ENCODE data around the gene ST6GALNAC2.

The ST6GALNAC2 gene

DNA sequence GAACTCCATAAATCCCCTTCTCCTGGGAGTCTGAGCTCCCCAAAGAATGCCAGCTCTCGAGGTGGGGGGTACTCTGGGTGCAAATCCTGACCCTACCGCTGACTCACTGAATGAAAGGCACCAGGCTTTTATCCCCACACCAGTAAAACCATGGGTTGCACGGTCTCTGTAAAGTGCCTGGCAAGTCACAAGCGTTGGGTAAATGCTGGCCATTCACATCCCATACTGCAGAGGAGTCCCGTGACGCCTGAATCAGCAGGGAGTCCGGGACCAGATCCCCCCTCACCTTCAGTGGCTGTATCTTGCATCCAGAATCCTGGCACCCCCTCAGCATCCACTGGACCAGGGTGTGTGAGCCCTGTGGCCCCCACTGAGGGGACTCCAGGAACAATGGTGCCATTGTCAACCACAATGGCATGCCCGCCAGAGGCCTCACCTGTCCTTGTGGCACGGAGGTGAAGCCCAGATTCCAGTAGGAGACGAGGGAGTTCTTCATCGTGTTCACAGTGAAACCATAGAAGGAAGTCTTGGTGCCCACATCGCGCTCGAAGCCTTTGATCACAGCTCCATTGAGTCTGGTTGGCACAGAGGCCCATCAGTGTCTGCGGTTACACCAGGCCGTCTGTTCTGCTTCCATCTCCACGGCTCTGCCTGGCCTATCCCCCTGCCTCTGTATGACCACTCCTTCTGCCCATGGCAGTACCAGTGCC lies 13.3 kb downstream of the ST6GALNAC2 start:
- H3K4me3 ChIP-seq (ENCODE audit: low read depth in 1 of 2, low read length in 2 of 2) = no peak overlapping the region
- peaks cover 0 to 4% of the 10 kb centered on the region in 2 donors for H3K4me1 ChIP-seq (ENCODE audit: control insufficient read depth in 1 of 2, insufficient read depth in 2 of 2, low read length in 2 of 2)
- H3K36me3 ChIP-seq (ENCODE audit: control insufficient read depth in 1 of 2, insufficient read depth in 2 of 2, low read length in 2 of 2) = no peaks in the 10 kb centered on the region
- H3K27me3 ChIP-seq (ENCODE audit: control insufficient read depth in 1 of 2, insufficient read depth in 2 of 2, low read length in 2 of 2) = peaks cover 0 to 6% of the 10 kb centered on the region in 2 donors
- H3K9ac ChIP-seq (ENCODE audit: low read depth in 1 of 2, low read length in 2 of 2) = no peak overlapping the region
- no peak overlapping the region for H3K27ac ChIP-seq (ENCODE audit: low read depth, low read length)
- no peaks in the 10 kb centered on the region for H3K9me3 ChIP-seq (ENCODE audit: control insufficient read depth in 1 of 2, low read length in 2 of 2)

DNA sequence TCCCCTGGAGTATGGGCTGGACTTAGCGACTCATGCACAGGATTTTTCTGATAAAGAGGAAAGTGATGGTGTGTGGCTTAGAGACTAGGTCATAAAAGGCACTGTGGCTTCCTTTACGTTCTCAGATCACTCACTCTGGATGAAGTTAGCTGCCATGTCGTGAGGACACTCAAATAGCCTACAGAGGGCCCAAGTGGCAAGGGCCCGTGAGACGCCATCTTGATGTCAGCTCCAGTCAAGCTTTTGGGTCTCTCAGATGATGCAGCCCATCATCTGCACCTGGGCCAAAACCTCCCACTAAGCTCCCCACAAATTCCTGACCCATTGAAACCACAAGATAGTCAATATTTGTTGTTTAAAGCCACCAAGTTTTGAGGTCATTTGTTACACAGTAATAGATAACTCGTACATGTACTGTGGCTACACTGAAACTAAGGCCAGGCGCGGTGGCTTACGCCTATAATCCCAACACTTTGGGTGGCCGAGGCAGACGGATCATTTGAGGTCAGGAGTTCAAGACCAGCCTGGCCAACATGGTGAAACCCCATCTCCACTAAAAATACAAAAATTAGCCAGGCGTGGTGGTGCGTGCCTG lies 14.7 kb downstream of the ST6GALNAC2 start:
- Histone ChIP-seq H3K27me3 (ENCODE audit: control insufficient read depth in 1 of 2, insufficient read depth in 2 of 2, low read length in 2 of 2) (peaks cover 0 to 6% of the 10 kb centered on the region in 2 donors), H3K4me1 (ENCODE audit: control insufficient read depth in 1 of 2, insufficient read depth in 2 of 2, low read length in 2 of 2) (peaks cover 0 to 4% of the 10 kb centered on the region in 2 donors), H3K9ac (ENCODE audit: low read depth in 1 of 2, low read length in 2 of 2) (no peak overlapping the region), H3K9me3 (ENCODE audit: control insufficient read depth in 1 of 2, low read length in 2 of 2) (no peaks in the 10 kb centered on the region), H3K36me3 (ENCODE audit: control insufficient read depth in 1 of 2, insufficient read depth in 2 of 2, low read length in 2 of 2) (peaks cover 3 to 12% of the 10 kb centered on the region in 2 donors), H3K27ac (ENCODE audit: low read depth, low read length) (no peak overlapping the region), H3K4me3 (ENCODE audit: low read depth in 1 of 2, low read length in 2 of 2) (no peak overlapping the region)

DNA sequence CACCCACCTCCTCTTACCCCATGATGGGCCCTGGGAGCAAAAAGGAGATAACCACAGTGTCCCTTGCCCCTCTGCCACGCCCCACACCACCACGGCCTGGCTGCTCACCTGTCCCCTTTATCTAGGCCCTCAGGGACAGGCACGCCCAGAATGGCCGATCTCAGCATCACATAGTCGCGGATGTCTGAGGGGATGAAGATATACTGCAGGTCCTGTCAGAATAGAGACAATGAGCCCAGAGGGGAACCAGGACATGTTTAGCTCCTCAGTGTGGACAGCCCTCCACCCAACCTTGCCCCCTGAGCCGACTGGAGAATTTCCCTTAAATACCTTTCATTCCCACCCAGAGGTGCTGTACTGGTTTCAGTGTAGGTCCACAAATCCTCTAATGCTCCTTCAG lies 15.2 kb downstream of the ST6GALNAC2 start:
- H3K27me3 ChIP-seq (ENCODE audit: control insufficient read depth in 1 of 2, insufficient read depth in 2 of 2, low read length in 2 of 2) = peaks cover 0 to 6% of the 10 kb centered on the region in 2 donors
- H3K4me1 ChIP-seq (ENCODE audit: control insufficient read depth in 1 of 2, insufficient read depth in 2 of 2, low read length in 2 of 2) = peaks cover 0 to 4% of the 10 kb centered on the region in 2 donors
- no peaks in the 10 kb centered on the region for H3K9me3 ChIP-seq (ENCODE audit: control insufficient read depth in 1 of 2, low read length in 2 of 2)
- peaks cover 5 to 18% of the 10 kb centered on the region in 2 donors for H3K36me3 ChIP-seq (ENCODE audit: control insufficient read depth in 1 of 2, insufficient read depth in 2 of 2, low read length in 2 of 2)
- no peak overlapping the region for H3K9ac ChIP-seq (ENCODE audit: low read depth in 1 of 2, low read length in 2 of 2)
- no peak overlapping the region for H3K27ac ChIP-seq (ENCODE audit: low read depth, low read length)
- no peak overlapping the region for H3K4me3 ChIP-seq (ENCODE audit: low read depth in 1 of 2, low read length in 2 of 2)

DNA sequence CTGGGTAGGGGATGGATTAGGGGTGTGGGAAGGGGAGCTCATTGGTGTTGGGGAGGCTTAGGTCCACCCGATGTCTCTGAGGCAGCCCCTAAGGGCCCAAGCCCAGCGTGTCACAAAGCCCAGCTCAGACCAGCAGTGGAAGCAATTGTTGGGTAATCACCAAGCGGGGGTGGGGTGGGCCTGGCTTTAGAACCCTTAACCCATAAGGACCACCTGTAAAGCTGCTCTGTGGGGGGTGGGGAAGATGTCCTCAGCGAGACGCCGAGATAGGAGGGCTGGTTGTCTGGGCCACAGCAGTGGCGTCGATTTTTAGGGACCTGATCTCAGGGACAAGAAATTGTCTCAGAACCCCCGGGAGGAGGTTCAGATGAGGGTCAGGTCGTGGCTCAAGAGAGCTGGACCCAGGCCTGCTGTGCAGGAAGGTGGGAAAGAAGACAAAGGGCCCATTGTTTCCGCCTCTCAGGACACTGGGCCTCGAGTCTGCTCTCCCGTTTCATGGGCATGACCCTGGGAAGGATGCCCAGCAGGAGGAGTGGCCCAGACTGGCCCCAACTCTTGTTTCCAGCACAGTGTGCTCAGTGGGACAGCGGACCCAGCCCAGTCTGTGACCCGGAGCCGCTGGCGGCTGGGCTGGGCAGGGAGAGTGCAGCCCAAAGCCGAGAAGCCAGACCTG lies 15.9 kb downstream of the ST6GALNAC2 start:
- Histone ChIP-seq H3K4me3 (ENCODE audit: low read depth in 1 of 2, low read length in 2 of 2) (no peak overlapping the region), H3K27me3 (ENCODE audit: control insufficient read depth in 1 of 2, insufficient read depth in 2 of 2, low read length in 2 of 2) (peaks cover 0 to 6% of the 10 kb centered on the region in 2 donors), H3K27ac (ENCODE audit: low read depth, low read length) (no peak overlapping the region), H3K9me3 (ENCODE audit: control insufficient read depth in 1 of 2, low read length in 2 of 2) (no peaks in the 10 kb centered on the region), H3K9ac (ENCODE audit: low read depth in 1 of 2, low read length in 2 of 2) (no peak overlapping the region), H3K4me1 (ENCODE audit: control insufficient read depth in 1 of 2, insufficient read depth in 2 of 2, low read length in 2 of 2) (peaks cover 0 to 4% of the 10 kb centered on the region in 2 donors), H3K36me3 (ENCODE audit: control insufficient read depth in 1 of 2, insufficient read depth in 2 of 2, low read length in 2 of 2) (peaks cover 5 to 24% of the 10 kb centered on the region in 2 donors)

DNA sequence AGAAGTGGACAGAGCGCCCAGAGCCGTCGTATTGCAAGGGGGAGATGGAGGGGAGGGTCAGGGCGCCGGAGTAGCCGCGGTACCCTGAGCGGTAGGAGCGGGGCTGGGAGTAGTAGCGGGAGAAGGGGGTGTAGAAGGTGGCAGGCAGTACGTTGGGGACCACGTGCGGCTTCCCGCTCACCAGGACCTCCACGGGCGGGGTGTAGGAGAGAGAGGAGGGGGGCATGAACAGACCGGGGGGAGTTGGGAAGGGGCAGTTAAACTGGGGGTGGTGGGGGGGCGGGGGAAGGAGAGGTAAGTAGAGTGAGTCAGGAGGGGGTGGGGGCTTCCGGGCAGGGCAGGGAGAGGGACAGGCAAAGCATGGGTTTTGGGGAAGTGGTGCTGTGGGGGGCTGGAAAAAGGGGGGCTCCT lies 16.8 kb downstream of the ST6GALNAC2 start:
- no peaks in the 10 kb centered on the region for H3K9me3 ChIP-seq (ENCODE audit: control insufficient read depth in 1 of 2, low read length in 2 of 2)
- H3K9ac ChIP-seq (ENCODE audit: low read depth in 1 of 2, low read length in 2 of 2) = no peak overlapping the region
- H3K4me3 ChIP-seq (ENCODE audit: low read depth in 1 of 2, low read length in 2 of 2) = no peak overlapping the region
- peaks cover 0 to 4% of the 10 kb centered on the region in 2 donors for H3K4me1 ChIP-seq (ENCODE audit: control insufficient read depth in 1 of 2, insufficient read depth in 2 of 2, low read length in 2 of 2)
- peaks cover 5 to 27% of the 10 kb centered on the region in 2 donors for H3K36me3 ChIP-seq (ENCODE audit: control insufficient read depth in 1 of 2, insufficient read depth in 2 of 2, low read length in 2 of 2)
- H3K27ac ChIP-seq (ENCODE audit: low read depth, low read length) = no peak overlapping the region
- peaks cover 0 to 6% of the 10 kb centered on the region in 2 donors for H3K27me3 ChIP-seq (ENCODE audit: control insufficient read depth in 1 of 2, insufficient read depth in 2 of 2, low read length in 2 of 2)

DNA sequence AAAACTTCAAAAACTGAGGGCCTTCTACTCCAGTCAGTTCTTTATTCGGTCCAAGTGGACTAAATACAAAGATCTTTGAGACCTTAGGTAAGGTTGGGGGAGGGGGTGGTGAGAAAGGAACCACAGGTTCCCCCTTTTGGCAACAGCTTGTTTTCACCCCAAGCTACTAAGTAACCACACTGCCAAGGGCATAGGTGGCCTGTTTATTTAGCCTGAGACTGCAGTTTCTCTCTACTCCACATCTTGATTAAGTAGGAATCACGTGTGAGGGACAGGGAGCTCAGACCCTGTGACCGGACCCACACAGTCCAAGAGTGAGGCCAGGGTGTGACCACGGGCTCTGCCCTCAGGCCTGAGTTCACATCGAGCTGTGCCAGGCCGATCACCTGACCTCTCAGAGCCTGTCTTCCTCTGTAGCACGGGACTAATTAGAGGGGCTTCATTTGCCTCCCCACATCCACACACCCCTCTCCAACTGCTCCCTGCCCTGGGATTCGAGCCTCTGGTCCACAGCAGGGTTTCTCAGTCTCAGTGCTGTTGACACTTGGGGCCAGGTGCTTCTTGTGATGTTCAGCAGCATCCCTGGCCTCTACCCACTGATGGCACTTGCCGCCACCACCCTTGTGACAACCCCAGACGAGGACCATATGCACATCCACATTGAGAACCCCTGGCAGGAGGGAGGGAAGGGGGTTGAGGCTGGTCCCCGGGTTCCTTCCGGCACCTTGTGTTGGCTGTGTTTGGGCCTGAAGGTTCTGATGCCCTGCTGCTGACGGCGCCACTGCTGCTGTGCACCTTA lies 17.8 kb downstream of the ST6GALNAC2 start:
- H3K4me1 ChIP-seq (ENCODE audit: control insufficient read depth in 1 of 2, insufficient read depth in 2 of 2, low read length in 2 of 2) = peaks cover under 1 to 4% of the 10 kb centered on the region in 2 donors
- H3K9ac ChIP-seq (ENCODE audit: low read depth in 1 of 2, low read length in 2 of 2) = no peak overlapping the region
- H3K27ac ChIP-seq (ENCODE audit: low read depth, low read length) = no peak overlapping the region
- H3K9me3 ChIP-seq (ENCODE audit: control insufficient read depth in 1 of 2, low read length in 2 of 2) = no peaks in the 10 kb centered on the region
- H3K36me3 ChIP-seq (ENCODE audit: control insufficient read depth in 1 of 2, insufficient read depth in 2 of 2, low read length in 2 of 2) = peaks cover 5 to 29% of the 10 kb centered on the region in 2 donors
- no peak overlapping the region for H3K4me3 ChIP-seq (ENCODE audit: low read depth in 1 of 2, low read length in 2 of 2)
- peaks cover 0 to 6% of the 10 kb centered on the region in 2 donors for H3K27me3 ChIP-seq (ENCODE audit: control insufficient read depth in 1 of 2, insufficient read depth in 2 of 2, low read length in 2 of 2)

DNA sequence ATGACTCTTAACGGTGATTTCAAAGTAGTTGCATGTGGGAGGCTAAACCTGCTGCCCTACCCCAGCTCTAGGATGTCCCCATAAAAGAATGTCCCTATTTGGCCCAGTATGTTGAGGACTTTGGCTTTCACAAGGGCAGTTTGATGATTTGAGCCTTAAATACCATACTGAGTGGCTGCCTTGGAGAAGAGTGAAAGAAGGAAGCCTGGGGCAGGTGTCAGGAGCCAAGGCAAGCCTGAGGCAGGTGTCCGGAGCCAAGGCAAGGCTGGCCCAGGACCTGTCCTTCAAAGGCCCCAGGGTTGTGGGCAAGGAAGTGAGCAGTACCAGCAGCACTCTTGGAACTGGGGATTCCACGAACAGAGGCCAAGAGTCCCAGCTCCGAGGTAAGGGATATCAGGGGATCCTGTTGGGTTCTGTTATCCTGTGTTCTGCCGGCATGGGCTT lies 18.6 kb downstream of the ST6GALNAC2 start:
- Histone ChIP-seq H3K36me3 (ENCODE audit: control insufficient read depth in 1 of 2, insufficient read depth in 2 of 2, low read length in 2 of 2) (peaks cover 6 to 33% of the 10 kb centered on the region in 2 donors), H3K27ac (ENCODE audit: low read depth, low read length) (no peak overlapping the region), H3K4me1 (ENCODE audit: control insufficient read depth in 1 of 2, insufficient read depth in 2 of 2, low read length in 2 of 2) (peaks cover 3 to 4% of the 10 kb centered on the region in 2 donors), H3K9ac (ENCODE audit: low read depth in 1 of 2, low read length in 2 of 2) (no peak overlapping the region), H3K9me3 (ENCODE audit: control insufficient read depth in 1 of 2, low read length in 2 of 2) (no peaks in the 10 kb centered on the region), H3K4me3 (ENCODE audit: low read depth in 1 of 2, low read length in 2 of 2) (no peak overlapping the region), H3K27me3 (ENCODE audit: control insufficient read depth in 1 of 2, insufficient read depth in 2 of 2, low read length in 2 of 2) (peaks cover 0 to 6% of the 10 kb centered on the region in 2 donors)

DNA sequence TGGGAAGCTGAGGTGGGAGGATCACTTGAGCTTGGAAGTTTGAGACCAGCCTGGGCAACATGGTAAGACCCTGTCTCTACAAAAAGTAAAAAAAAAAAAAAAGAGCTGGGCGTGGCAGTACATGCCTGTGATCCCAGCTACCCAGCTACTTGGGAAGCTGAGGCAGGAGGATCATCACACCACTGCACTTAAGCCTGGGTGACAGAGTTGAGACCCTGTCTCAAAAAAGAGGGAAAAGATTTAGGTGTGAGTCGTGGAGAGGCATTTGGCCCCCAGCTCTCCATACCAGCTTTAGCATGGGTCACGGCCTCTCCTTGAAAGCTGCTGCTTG lies 19.1 kb downstream of the ST6GALNAC2 start:
- Histone ChIP-seq H3K9ac (ENCODE audit: low read depth in 1 of 2, low read length in 2 of 2) (no peak overlapping the region), H3K4me3 (ENCODE audit: low read depth in 1 of 2, low read length in 2 of 2) (no peak overlapping the region), H3K36me3 (ENCODE audit: control insufficient read depth in 1 of 2, insufficient read depth in 2 of 2, low read length in 2 of 2) (peaks cover 10 to 38% of the 10 kb centered on the region in 2 donors), H3K4me1 (ENCODE audit: control insufficient read depth in 1 of 2, insufficient read depth in 2 of 2, low read length in 2 of 2) (peaks cover 8% of the 10 kb centered on the region in 2 donors), H3K27ac (ENCODE audit: low read depth, low read length) (no peak overlapping the region), H3K9me3 (ENCODE audit: control insufficient read depth in 1 of 2, low read length in 2 of 2) (no peaks in the 10 kb centered on the region), H3K27me3 (ENCODE audit: control insufficient read depth in 1 of 2, insufficient read depth in 2 of 2, low read length in 2 of 2) (peaks cover 0 to 6% of the 10 kb centered on the region in 2 donors)

DNA sequence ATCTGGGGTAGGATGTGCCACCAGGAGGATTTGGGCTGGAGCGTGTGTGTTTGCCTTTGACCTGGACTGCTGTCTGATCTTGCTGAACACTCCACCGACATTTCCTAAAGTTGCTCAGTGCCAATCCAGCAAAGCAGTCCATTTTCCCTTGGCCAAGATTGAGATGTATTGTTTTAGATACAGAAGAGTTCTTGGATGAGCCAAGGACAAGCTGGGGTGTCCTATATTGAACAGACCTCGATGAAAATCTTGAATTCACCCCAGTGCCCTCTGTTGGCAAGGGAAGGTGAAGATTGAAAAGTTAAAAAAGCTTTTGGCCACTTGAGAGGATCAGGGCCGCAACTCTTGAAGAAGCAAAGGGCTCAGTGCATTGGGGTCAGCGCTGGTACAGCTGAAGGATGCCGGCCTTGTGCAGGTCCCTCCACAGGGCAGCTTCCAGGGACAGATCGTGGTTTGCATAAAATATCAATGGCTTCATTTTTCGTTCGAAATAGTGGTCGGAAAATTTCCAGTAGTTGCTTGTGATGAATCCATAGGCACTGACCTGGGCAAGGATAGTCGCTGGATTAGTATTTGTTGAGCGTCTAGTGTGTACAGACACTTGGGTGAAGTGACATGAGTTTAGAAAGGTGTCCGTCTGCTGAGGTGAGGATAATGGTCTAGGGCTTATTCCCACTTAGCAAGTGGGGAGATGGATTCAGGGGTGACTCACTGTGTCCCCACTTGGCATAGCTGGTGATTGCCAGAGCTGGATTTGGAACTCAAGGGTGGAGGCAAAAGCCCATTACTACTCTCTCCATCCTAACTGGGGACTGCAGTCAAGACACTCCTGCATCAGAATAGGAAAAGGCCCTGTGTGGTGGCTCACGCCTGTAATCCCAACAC lies 19.7 kb downstream of the ST6GALNAC2 start:
- H3K9me3 ChIP-seq (ENCODE audit: control insufficient read depth in 1 of 2, low read length in 2 of 2) = no peaks in the 10 kb centered on the region
- H3K27me3 ChIP-seq (ENCODE audit: control insufficient read depth in 1 of 2, insufficient read depth in 2 of 2, low read length in 2 of 2) = peaks cover 0 to 6% of the 10 kb centered on the region in 2 donors
- peaks cover 13 to 43% of the 10 kb centered on the region in 2 donors for H3K36me3 ChIP-seq (ENCODE audit: control insufficient read depth in 1 of 2, insufficient read depth in 2 of 2, low read length in 2 of 2)
- no peak overlapping the region for H3K4me3 ChIP-seq (ENCODE audit: low read depth in 1 of 2, low read length in 2 of 2)
- no peak overlapping the region for H3K9ac ChIP-seq (ENCODE audit: low read depth in 1 of 2, low read length in 2 of 2)
- H3K27ac ChIP-seq (ENCODE audit: low read depth, low read length) = no peak overlapping the region
- peaks cover 11 to 14% of the 10 kb centered on the region in 2 donors for H3K4me1 ChIP-seq (ENCODE audit: control insufficient read depth in 1 of 2, insufficient read depth in 2 of 2, low read length in 2 of 2)
